ENCODE measurements around the gene ADPGK. TPM values are rescaled to one million over a fixed set of nuclear protein-coding genes. Genes with fewer than 3 reads are reported as not detected.

ADPGK gene
- total and polyA plus RNA-seq, 2 donors from 2014 or later, result 23.9 to 42.5 TPM

DNA sequence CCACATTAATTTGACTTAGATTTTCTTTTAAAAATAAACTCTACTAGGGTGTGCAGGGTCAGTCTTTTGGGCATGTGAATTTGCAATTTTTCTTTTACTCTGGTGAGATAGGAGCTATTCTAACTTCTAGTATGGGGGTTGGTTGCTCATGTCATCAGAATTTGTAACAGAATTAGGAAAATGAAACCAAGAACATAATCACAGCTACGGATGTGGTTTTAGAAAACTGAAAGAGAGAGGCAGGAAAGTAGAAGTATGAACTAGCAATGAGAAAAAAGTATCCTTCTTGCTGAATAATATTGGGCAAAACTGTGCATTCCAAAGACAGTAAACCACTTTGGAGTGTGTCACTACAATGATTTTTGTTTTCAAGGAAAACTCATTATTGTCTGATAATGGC is 43.3 kb downstream of the ADPGK start:
- no peak for FAIRE-seq
- intact Hi-C loops (cut with DNase I), result no loop called here
- TF ChIP-seq, protein P1, sequence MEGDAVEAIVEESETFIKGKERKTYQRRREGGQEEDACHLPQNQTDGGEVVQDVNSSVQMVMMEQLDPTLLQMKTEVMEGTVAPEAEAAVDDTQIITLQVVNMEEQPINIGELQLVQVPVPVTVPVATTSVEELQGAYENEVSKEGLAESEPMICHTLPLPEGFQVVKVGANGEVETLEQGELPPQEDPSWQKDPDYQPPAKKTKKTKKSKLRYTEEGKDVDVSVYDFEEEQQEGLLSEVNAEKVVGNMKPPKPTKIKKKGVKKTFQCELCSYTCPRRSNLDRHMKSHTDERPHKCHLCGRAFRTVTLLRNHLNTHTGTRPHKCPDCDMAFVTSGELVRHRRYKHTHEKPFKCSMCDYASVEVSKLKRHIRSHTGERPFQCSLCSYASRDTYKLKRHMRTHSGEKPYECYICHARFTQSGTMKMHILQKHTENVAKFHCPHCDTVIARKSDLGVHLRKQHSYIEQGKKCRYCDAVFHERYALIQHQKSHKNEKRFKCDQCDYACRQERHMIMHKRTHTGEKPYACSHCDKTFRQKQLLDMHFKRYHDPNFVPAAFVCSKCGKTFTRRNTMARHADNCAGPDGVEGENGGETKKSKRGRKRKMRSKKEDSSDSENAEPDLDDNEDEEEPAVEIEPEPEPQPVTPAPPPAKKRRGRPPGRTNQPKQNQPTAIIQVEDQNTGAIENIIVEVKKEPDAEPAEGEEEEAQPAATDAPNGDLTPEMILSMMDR (IDR thresholded peaks at IDR 0.05; ENCODE audit: borderline replicate concordance, extremely low read depth, insufficient read depth), result no peak

DNA sequence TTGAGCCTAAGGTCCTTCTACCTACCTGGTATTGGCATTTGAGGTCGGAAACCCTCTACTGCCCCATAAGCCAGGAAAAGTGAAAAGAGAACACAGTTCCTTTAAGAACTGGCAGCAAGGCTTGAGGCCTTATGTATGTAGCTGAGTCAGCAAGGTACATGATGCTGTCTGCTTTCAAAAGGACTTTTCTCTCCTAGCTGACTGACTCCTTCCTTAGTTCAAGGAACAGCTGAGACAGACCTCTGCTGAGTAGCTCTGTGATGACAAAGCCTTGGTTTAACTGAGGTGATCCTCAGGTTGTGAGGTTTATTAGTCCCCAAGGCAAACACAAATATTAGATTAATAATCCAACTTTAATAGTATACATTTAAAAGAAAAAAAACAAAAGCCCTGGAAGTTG is 45.8 kb downstream of the ADPGK start:
- H3K36me3 ChIP-seq (ENCODE audit: control insufficient read depth in 2 of 3, insufficient read depth in 3 of 3, low read length in 3 of 3), result peaks cover 3 to 31% (median 17%) of the 10 kb centered on the region in 3 donors
- no peak overlapping the region for H3K9ac ChIP-seq (ENCODE audit: low read length in 3 of 3)
- intact Hi-C loops (cut with DNase I), result no loop called here
- H3K9me3 ChIP-seq (ENCODE audit: control insufficient read depth in 2 of 3, insufficient read depth in 1 of 3, low read length in 3 of 3), result no peaks in the 10 kb centered on the region
- DNase-seq (no peak), FAIRE-seq (no peak)
- no peak overlapping the region for H3K4me3 ChIP-seq (ENCODE audit: low read length in 3 of 3)
- no peaks in the 10 kb centered on the region for H3K4me1 ChIP-seq (ENCODE audit: control insufficient read depth in 2 of 3, insufficient read depth in 2 of 3, low read depth in 1 of 3, low read length in 3 of 3)
- H3K27me3 ChIP-seq (ENCODE audit: control insufficient read depth, insufficient read depth, low read length), result no peaks in the 10 kb centered on the region
- no peak overlapping the region for H3K27ac ChIP-seq (ENCODE audit: low read depth in 2 of 2, low read length in 2 of 2)
- TF ChIP-seq, protein P1 (IDR thresholded peaks at IDR 0.05; ENCODE audit: borderline replicate concordance, extremely low read depth, insufficient read depth), result no peak

More for the DNA sequence above, 43.3 kb downstream of the ADPGK start:
- peaks cover 3 to 29% (median 17%) of the 10 kb centered on the region in 3 donors for H3K36me3 ChIP-seq (ENCODE audit: control insufficient read depth in 2 of 3, insufficient read depth in 3 of 3, low read length in 3 of 3)
- no peaks in the 10 kb centered on the region for H3K9me3 ChIP-seq (ENCODE audit: control insufficient read depth in 2 of 3, insufficient read depth in 1 of 3, low read length in 3 of 3)
- no peak overlapping the region for H3K4me3 ChIP-seq (ENCODE audit: low read length in 3 of 3)
- DNase-seq, result no peak
- no peak overlapping the region for H3K9ac ChIP-seq (ENCODE audit: low read length in 3 of 3)
- H3K27ac ChIP-seq (ENCODE audit: low read depth in 2 of 2, low read length in 2 of 2), result no peak overlapping the region
- H3K4me1 ChIP-seq (ENCODE audit: control insufficient read depth in 2 of 3, insufficient read depth in 2 of 3, low read depth in 1 of 3, low read length in 3 of 3), result no peaks in the 10 kb centered on the region
- H3K27me3 ChIP-seq (ENCODE audit: control insufficient read depth, insufficient read depth, low read length), result no peaks in the 10 kb centered on the region

DNA sequence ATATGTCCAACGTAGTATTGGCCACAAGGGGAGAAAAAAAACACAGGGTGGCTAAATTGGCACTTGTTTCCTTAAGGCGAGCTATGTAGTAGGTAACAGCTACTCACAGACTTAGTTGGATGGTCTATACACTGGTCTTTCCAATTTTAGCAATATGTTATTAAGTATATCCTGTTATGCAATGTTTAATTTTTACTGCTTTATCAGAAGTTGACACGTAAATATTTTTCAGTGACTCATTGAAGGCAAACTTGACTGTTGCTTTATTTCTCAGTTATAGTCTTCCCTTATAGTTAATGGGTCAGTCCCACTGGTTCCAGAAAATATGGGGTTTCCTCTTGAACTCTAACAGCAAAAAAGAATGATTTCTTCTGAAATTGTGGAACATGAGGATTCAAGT is 46.5 kb downstream of the ADPGK start:
- Histone ChIP-seq H3K4me1 (ENCODE audit: control insufficient read depth in 2 of 3, insufficient read depth in 2 of 3, low read depth in 1 of 3, low read length in 3 of 3) (no peaks in the 10 kb centered on the region), H3K9me3 (ENCODE audit: control insufficient read depth in 2 of 3, insufficient read depth in 1 of 3, low read length in 3 of 3) (no peaks in the 10 kb centered on the region), H3K4me3 (ENCODE audit: low read length in 3 of 3) (no peak overlapping the region), H3K27me3 (ENCODE audit: control insufficient read depth, insufficient read depth, low read length) (no peaks in the 10 kb centered on the region), H3K27ac (ENCODE audit: low read depth in 2 of 2, low read length in 2 of 2) (no peak overlapping the region), H3K9ac (ENCODE audit: low read length in 3 of 3) (no peak overlapping the region), H3K36me3 (ENCODE audit: control insufficient read depth in 2 of 3, insufficient read depth in 3 of 3, low read length in 3 of 3) (peaks cover 3 to 32% (median 17%) of the 10 kb centered on the region in 3 donors)
- TF ChIP-seq, protein P1 (IDR thresholded peaks at IDR 0.05; ENCODE audit: borderline replicate concordance, extremely low read depth, insufficient read depth), result no peak
- intact Hi-C loops (cut with DNase I), result no loop called here
- DNase-seq, result no peak
- no peak for FAIRE-seq

DNA sequence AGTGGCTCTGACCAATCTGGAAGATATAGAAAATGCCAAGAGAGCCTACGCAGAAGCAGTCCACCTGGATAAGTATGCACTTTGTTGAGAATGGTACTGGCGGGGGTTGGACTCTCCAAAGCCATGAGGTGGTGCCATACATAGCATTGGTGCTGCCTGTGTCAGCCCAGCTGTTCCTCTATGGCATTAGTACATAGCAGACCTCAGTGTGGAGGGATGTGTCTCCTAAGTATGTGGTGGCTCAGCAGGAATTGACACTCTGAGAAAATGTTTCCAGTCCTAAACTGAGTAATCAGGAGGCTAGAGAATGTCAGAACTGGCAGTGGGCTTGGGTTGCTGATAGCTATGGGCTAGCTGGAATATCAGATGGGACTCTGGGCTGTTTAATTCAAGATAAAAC is 48.4 kb downstream of the ADPGK start:
- TF ChIP-seq, protein P1 (IDR thresholded peaks at IDR 0.05; ENCODE audit: borderline replicate concordance, extremely low read depth, insufficient read depth), result no peak
- H3K27ac ChIP-seq (ENCODE audit: low read depth in 2 of 2, low read length in 2 of 2), result no peak overlapping the region
- H3K4me3 ChIP-seq (ENCODE audit: low read length in 3 of 3), result no peak overlapping the region
- intact Hi-C loops (cut with DNase I), result no loop called here
- H3K4me1 ChIP-seq (ENCODE audit: control insufficient read depth in 2 of 3, insufficient read depth in 2 of 3, low read depth in 1 of 3, low read length in 3 of 3), result no peaks in the 10 kb centered on the region
- FAIRE-seq (no peak), DNase-seq (no peak)
- no peaks in the 10 kb centered on the region for H3K9me3 ChIP-seq (ENCODE audit: control insufficient read depth in 2 of 3, insufficient read depth in 1 of 3, low read length in 3 of 3)
- H3K36me3 ChIP-seq (ENCODE audit: control insufficient read depth in 2 of 3, insufficient read depth in 3 of 3, low read length in 3 of 3), result peaks cover 3 to 41% (median 22%) of the 10 kb centered on the region in 3 donors
- no peaks in the 10 kb centered on the region for H3K27me3 ChIP-seq (ENCODE audit: control insufficient read depth, insufficient read depth, low read length)
- H3K9ac ChIP-seq (ENCODE audit: low read length in 3 of 3), result no peak overlapping the region

Data from kidney (tissue), 14 donors.